CD4-positive, alpha-beta T cell treated with Interleukin-4 for 4 hours (primary cell): ENCODE measurements around the gene IGSF21.

Source experiments
- DNase-seq: peaks from one replicate; pipeline ENCODE4 v3.0.0-alpha.2; 2020

Gene IGSF21

GRCh38 chr1:18183533-18183932 is 75.9 kb downstream of the IGSF21 start:
- no peak for DNase-seq

- no peak for DNase-seq
Observed at GRCh38 chr1:18187054-18187453, 79.5 kb downstream of the IGSF21 start.

- DNase-seq: no peak
Observed at GRCh38 chr1:18188820-18189517, 81.4 kb downstream of the IGSF21 start.

GRCh38 chr1:18190598-18190997 is 83.0 kb downstream of the IGSF21 start:
- DNase-seq: no peak

- no peak for DNase-seq
Observed at GRCh38 chr1:18191037-18191436, 83.4 kb downstream of the IGSF21 start.

- DNase-seq: no peak
Observed at GRCh38 chr1:18191481-18192155, 84.0 kb downstream of the IGSF21 start.

- no peak for DNase-seq
Observed at GRCh38 chr1:18192182-18192581, 84.6 kb downstream of the IGSF21 start.

- no peak for DNase-seq
Observed at GRCh38 chr1:18192974-18193373, 85.4 kb downstream of the IGSF21 start.

- no peak for DNase-seq
Observed at GRCh38 chr1:18197299-18197698, 89.7 kb downstream of the IGSF21 start.

GRCh38 chr1:18198260-18198659 is 90.7 kb downstream of the IGSF21 start:
- no peak for DNase-seq

GRCh38 chr1:18199462-18199861 is 91.9 kb downstream of the IGSF21 start:
- no peak for DNase-seq

- DNase-seq: no peak
Observed at GRCh38 chr1:18200136-18200717, 92.6 kb downstream of the IGSF21 start.

- no peak for DNase-seq
Observed at GRCh38 chr1:18200918-18201317, 93.3 kb downstream of the IGSF21 start.

GRCh38 chr1:18201997-18202719 is 94.6 kb downstream of the IGSF21 start:
- no peak for DNase-seq

GRCh38 chr1:18203645-18204044 is 96.0 kb downstream of the IGSF21 start:
- no peak for DNase-seq

GRCh38 chr1:18204575-18204974 is 97.0 kb downstream of the IGSF21 start:
- DNase-seq: no peak

- DNase-seq: no peak
Observed at GRCh38 chr1:18205319-18205718, 97.7 kb downstream of the IGSF21 start.

- no peak for DNase-seq
Observed at GRCh38 chr1:18211764-18212163, 104.2 kb downstream of the IGSF21 start.

- no peak for DNase-seq
Observed at GRCh38 chr1:18217398-18218043, 109.9 kb downstream of the IGSF21 start.

- DNase-seq: no peak
Observed at GRCh38 chr1:18229625-18230024, 122.0 kb downstream of the IGSF21 start.

GRCh38 chr1:18230321-18230720 is 122.7 kb downstream of the IGSF21 start:
- DNase-seq: no peak

- DNase-seq: no peak
Observed at GRCh38 chr1:18230840-18231239, 123.2 kb downstream of the IGSF21 start.

GRCh38 chr1:18232052-18232451 is 124.5 kb downstream of the IGSF21 start:
- DNase-seq: no peak
